ENCODE measurements around the gene SEL1L.
"Not testable (repeated sequence)": the region's sequence is repeated elsewhere in the genome, so short reads cannot be mapped to it uniquely, and the experiment has no call there.

The SEL1L gene

GRCh38 chr14:81523616-81524015, 10.0 kb downstream of the SEL1L start:
- no peak for DNase-seq

GRCh38 chr14:81523016-81523415, 10.6 kb downstream of the SEL1L start:
- DNase-seq, result no peak

GRCh38 chr14:81521356-81521755, 12.3 kb downstream of the SEL1L start:
- no peak for DNase-seq

GRCh38 chr14:81519200-81520011, 14.2 kb downstream of the SEL1L start:
- no peak for DNase-seq

GRCh38 chr14:81517798-81518398, 15.8 kb downstream of the SEL1L start:
- DNase-seq, result no peak

GRCh38 chr14:81516986-81517797, 16.5 kb downstream of the SEL1L start:
- DNase-seq, result no peak

- not testable (repeated sequence) for DNase-seq
Measured at GRCh38 chr14:81515927-81516326, 17.7 kb downstream of the SEL1L start.

- not testable (repeated sequence) for DNase-seq
Measured at GRCh38 chr14:81512826-81513225, 20.8 kb downstream of the SEL1L start.

GRCh38 chr14:81511111-81511904, 22.3 kb downstream of the SEL1L start:
- no peak for DNase-seq

GRCh38 chr14:81509838-81510452, 23.7 kb downstream of the SEL1L start:
- DNase-seq, result peak; percentile 83

GRCh38 chr14:81509321-81509720, 24.3 kb downstream of the SEL1L start:
- no peak for DNase-seq

- DNase-seq, result no peak
Measured at GRCh38 chr14:81506487-81506886, 27.2 kb downstream of the SEL1L start.

- DNase-seq, result no peak
Measured at GRCh38 chr14:81504864-81505263, 28.8 kb downstream of the SEL1L start.

GRCh38 chr14:81485781-81486180, 47.9 kb downstream of the SEL1L start:
- no peak for DNase-seq

GRCh38 chr14:81485372-81485771, 48.3 kb downstream of the SEL1L start:
- no peak for DNase-seq

- DNase-seq, result no peak
Measured at GRCh38 chr14:81484120-81484519, 49.5 kb downstream of the SEL1L start.

GRCh38 chr14:81480741-81481140, 52.9 kb downstream of the SEL1L start:
- no peak for DNase-seq

- DNase-seq, result no peak
Measured at GRCh38 chr14:81478446-81478845, 55.2 kb downstream of the SEL1L start.

GRCh38 chr14:81476816-81477215, 56.8 kb downstream of the SEL1L start:
- DNase-seq, result no peak

- no peak for DNase-seq
Measured at GRCh38 chr14:81474685-81475324, 58.8 kb downstream of the SEL1L start.

GRCh38 chr14:81474148-81474492, 59.5 kb downstream of the SEL1L start:
- no peak for DNase-seq

All from NCI-H2171 (cell line).